ENCODE data around the gene AKAP13. TPM values are rescaled to one million over a fixed set of nuclear protein-coding genes. Genes with fewer than 3 reads are reported as not detected.
A peak's percentile ranks its signal among the peaks of the same experiment; 100 is the strongest.

The AKAP13 gene
- total RNA-seq, 3 donors from 2014 or later, result 198 to 331 (median 259) TPM

DNA sequence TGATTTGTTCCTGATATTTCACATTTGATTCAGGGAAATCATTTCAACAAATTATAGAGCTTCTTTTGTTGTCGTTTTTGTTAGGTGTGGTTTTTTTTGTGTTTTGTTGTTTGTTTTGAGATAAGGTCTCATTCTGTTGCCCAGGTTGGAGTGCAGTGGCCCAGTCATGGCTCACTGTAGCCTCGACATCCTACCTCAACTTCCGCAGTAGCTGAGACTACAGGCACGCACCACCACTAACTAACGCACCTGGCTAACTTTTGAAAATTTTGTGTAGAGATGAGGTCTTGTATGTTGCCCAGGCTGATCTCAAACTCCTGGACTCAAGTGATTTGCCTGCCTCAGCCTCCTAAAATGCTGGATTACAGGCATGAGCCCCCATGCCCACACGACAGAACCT is 177.0 kb downstream of the AKAP13 start:
- Histone ChIP-seq H3K9me3 (no peaks in the 10 kb centered on the region), H3K27ac (no peak overlapping the region), H3K4me1 (no peaks in the 10 kb centered on the region), H3K36me3 (no peaks in the 10 kb centered on the region), H3K4me3 (no peak overlapping the region), H3K27me3 (no peaks in the 10 kb centered on the region)
- no peak for DNase-seq (ENCODE audit: low spot score in 2 of 2)
- intact Hi-C loops (cut with DNase I; ENCODE audit: low total_unique reads), result no loop called here
- TF ChIP-seq POLR2A (IDR thresholded peaks at IDR 0.05), result no peak
- TF ChIP-seq, protein P1, sequence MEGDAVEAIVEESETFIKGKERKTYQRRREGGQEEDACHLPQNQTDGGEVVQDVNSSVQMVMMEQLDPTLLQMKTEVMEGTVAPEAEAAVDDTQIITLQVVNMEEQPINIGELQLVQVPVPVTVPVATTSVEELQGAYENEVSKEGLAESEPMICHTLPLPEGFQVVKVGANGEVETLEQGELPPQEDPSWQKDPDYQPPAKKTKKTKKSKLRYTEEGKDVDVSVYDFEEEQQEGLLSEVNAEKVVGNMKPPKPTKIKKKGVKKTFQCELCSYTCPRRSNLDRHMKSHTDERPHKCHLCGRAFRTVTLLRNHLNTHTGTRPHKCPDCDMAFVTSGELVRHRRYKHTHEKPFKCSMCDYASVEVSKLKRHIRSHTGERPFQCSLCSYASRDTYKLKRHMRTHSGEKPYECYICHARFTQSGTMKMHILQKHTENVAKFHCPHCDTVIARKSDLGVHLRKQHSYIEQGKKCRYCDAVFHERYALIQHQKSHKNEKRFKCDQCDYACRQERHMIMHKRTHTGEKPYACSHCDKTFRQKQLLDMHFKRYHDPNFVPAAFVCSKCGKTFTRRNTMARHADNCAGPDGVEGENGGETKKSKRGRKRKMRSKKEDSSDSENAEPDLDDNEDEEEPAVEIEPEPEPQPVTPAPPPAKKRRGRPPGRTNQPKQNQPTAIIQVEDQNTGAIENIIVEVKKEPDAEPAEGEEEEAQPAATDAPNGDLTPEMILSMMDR (IDR thresholded peaks at IDR 0.05), result no peak
- TF ChIP-seq POLR2AphosphoS5 (IDR thresholded peaks at IDR 0.05), result no peak

DNA sequence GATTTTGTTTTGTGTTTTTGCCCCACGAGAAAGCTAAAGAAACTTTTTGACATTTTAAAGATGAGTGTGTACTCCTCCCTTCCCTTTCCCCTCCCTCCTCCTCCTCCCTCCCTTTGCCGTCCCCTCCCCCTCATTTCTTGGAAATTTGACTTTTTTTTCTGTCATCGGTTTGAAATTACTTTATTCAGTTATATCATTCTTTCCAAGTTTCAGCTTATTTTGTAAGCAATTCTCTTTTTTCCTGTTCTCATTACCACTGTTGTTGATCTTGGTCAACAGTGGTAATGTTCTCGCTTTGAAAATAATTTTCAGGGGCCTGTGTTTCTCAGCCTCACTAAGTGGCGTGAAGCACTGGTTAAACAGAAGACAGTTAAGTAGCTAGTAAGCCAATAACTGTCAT is 178.4 kb downstream of the AKAP13 start:
- H3K4me1 ChIP-seq, result no peaks in the 10 kb centered on the region
- TF ChIP-seq POLR2AphosphoS5 (IDR thresholded peaks at IDR 0.05) (no peak), POLR2A (IDR thresholded peaks at IDR 0.05) (no peak)
- TF ChIP-seq, protein P1 (IDR thresholded peaks at IDR 0.05), result no peak
- peak overlapping the region; percentile 16 to 36 for H3K27ac ChIP-seq

DNA sequence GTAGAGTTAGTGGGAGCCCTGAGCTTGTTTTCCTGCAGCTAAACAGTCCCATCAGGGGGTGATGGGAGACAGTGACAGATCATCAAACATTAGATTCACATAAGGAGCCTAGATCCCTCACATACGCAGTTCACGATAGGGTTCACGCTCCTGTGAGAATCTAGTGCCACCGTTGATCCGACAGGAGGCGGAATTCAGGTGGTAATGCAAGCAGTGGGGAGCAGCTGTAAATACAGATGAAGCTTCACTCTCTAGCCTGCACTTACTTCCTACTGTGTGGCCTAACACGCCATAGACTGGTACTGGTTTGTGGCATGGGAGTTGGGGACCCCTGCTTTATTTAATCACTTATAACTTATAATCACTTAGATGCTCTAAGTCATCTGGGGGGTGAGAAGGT is 179.1 kb downstream of the AKAP13 start:
- Histone ChIP-seq H3K4me1 (no peaks in the 10 kb centered on the region), H3K27me3 (no peaks in the 10 kb centered on the region), H3K36me3 (no peaks in the 10 kb centered on the region), H3K4me3 (no peak overlapping the region), H3K9me3 (no peaks in the 10 kb centered on the region), H3K27ac (peak overlapping the region in 1 of 2 donors; percentile 34)
- DNase-seq (ENCODE audit: low spot score in 2 of 2), result no peak
- TF ChIP-seq, protein P1 (IDR thresholded peaks at IDR 0.05), result no peak
- no peak for TF ChIP-seq POLR2AphosphoS5 (IDR thresholded peaks at IDR 0.05)
- no peak for TF ChIP-seq POLR2A (IDR thresholded peaks at IDR 0.05)
- intact Hi-C loops (cut with DNase I; ENCODE audit: low total_unique reads), result no loop called here

More for the DNA sequence above, 178.4 kb downstream of the AKAP13 start:
- Histone ChIP-seq H3K9me3 (no peaks in the 10 kb centered on the region), H3K4me3 (no peak overlapping the region), H3K27me3 (no peaks in the 10 kb centered on the region), H3K36me3 (no peaks in the 10 kb centered on the region)
- intact Hi-C loops (cut with DNase I; ENCODE audit: low total_unique reads), result no loop called here
- DNase-seq (ENCODE audit: low spot score in 2 of 2), result no peak

DNA sequence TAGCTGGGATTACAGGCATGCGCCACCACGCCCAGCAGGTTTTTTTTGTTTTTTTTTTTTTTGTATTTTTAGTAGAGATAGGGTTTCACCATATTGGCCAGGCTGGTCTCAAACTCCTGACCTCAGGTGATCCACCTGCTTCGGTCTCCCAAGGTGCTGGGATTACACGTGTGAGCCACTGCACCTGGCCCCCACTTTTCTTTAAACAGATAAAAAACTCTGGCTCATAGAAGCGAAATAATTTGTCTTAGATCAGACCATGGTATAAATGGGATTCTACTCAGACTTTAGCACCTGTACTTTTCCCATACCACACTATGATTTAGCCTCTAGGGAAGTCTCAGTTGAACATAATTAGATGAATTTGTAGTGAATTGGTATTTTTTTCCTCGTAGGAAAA is 182.4 kb downstream of the AKAP13 start:
- no peak overlapping the region for H3K4me3 ChIP-seq
- DNase-seq (ENCODE audit: low spot score in 2 of 2), result no peak
- intact Hi-C loops (cut with DNase I; ENCODE audit: low total_unique reads), result no loop called here
- no peaks in the 10 kb centered on the region for H3K27me3 ChIP-seq
- H3K36me3 ChIP-seq, result no peaks in the 10 kb centered on the region
- no peaks in the 10 kb centered on the region for H3K9me3 ChIP-seq
- H3K4me1 ChIP-seq, result peaks cover 0 to 6% of the 10 kb centered on the region in 2 donors
- no peak for TF ChIP-seq POLR2A (IDR thresholded peaks at IDR 0.05)
- TF ChIP-seq, protein P1 (IDR thresholded peaks at IDR 0.05), result no peak
- no peak for TF ChIP-seq POLR2AphosphoS5 (IDR thresholded peaks at IDR 0.05)
- no peak overlapping the region for H3K27ac ChIP-seq

DNA sequence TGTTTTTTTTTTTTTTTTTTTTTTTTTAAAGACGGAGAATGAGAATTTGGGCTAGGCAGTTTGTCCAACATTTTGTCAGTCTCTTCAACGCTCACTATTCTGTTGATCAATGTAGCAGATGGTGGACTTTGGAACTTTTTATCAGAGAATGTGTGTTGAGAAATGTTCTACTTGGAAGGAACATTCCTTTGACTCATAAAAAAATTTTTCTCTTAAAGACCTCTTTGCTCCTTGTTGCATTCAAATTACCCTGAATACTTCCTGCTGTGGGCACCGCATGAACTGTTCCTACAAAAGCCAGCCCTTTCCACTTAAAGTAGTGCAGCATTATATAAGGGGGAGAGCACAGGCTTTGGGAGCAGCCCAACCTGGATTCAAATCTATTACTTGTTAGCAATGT is 182.9 kb downstream of the AKAP13 start:
- DNase-seq (ENCODE audit: low spot score in 2 of 2), result no peak
- Histone ChIP-seq H3K27ac (no peak overlapping the region), H3K36me3 (no peaks in the 10 kb centered on the region), H3K9me3 (no peaks in the 10 kb centered on the region), H3K4me1 (peaks cover 0 to 6% of the 10 kb centered on the region in 2 donors), H3K4me3 (no peak overlapping the region), H3K27me3 (no peaks in the 10 kb centered on the region)
- TF ChIP-seq POLR2AphosphoS5 (IDR thresholded peaks at IDR 0.05) (no peak), POLR2A (IDR thresholded peaks at IDR 0.05) (no peak)
- TF ChIP-seq, protein P1 (IDR thresholded peaks at IDR 0.05), result no peak
- intact Hi-C loops (cut with DNase I; ENCODE audit: low total_unique reads), result no loop called here

All from breast epithelium (tissue), 4 donors.